Fibroblast of mammary gland (primary cell): ENCODE data around the gene BEND3.
"Not testable (repeated sequence)": the region's sequence is repeated elsewhere in the genome, so short reads cannot be mapped to it uniquely, and the experiment has no call there.

Experiments
- DNase-seq: peaks from one replicate; pipeline ENCODE4 v3.0.0-alpha.2; 2010; ENCODE audit warnings: low read depth
- H3K4me3 ChIP-seq: 2 replicates; pipeline ENCODE4 v1.5.1; 2011; ENCODE audit warnings: low read depth, mild to moderate bottlenecking, low read length, moderate library complexity; ENCODE audit not compliant: control insufficient read depth
- CTCF ChIP-seq: conservative IDR thresholded peaks from 2 replicates; pipeline ENCODE4 v1.5.1; 2011; ENCODE audit warnings: low read depth, low read length, inconsistent platforms; ENCODE audit not compliant: control insufficient read depth, insufficient read depth

Gene BEND3

GRCh38 chr6:107103082-107103481 lies 12.2 kb downstream of the BEND3 start:
- no peak overlapping the region for H3K4me3 ChIP-seq
- no peak for DNase-seq
- no peak for TF ChIP-seq CTCF

GRCh38 chr6:107102414-107102805 lies 12.9 kb downstream of the BEND3 start:
- no peak for TF ChIP-seq CTCF
- DNase-seq: no peak
- H3K4me3 ChIP-seq: no peak overlapping the region

DNA sequence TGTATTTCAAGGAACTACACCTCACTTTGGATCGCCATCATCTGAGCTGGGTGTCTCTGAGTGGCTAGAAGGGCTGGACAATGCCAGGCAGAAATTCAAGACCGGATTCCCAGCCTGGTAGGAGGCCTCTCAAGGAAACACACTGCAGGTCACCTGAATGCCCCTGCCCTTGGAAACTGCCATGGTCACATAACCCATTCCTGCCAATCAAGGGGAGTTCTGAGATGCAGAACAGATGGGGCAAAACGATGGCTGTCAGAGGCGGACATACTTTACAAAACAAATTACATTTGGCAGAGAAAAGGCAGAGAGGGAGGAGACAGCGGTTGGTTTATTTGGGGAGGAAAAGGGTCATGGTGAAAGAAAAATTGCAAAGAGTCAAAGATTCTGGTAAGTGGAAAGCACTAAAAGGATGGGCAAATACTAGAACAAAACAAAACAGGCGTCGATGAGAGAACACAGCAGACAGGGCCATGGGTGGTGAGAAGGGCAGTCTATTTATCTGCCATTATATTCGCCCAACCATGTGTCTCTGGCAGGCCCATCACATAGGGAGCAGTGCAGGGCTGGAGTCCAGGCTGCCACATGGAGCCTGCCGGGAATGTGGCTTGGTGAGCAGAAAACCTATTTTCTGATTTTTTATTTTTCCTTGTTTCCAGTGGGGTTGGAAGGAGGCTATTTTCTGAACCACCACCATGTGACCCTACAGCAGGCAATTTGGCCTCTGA lies 13.5 kb downstream of the BEND3 start:
- TF ChIP-seq CTCF: no peak
- no peak for DNase-seq
- no peak overlapping the region for H3K4me3 ChIP-seq

- DNase-seq: no peak
- no peak overlapping the region for H3K4me3 ChIP-seq
- no peak for TF ChIP-seq CTCF
Measured at GRCh38 chr6:107101211-107101610, 14.1 kb downstream of the BEND3 start.

DNA sequence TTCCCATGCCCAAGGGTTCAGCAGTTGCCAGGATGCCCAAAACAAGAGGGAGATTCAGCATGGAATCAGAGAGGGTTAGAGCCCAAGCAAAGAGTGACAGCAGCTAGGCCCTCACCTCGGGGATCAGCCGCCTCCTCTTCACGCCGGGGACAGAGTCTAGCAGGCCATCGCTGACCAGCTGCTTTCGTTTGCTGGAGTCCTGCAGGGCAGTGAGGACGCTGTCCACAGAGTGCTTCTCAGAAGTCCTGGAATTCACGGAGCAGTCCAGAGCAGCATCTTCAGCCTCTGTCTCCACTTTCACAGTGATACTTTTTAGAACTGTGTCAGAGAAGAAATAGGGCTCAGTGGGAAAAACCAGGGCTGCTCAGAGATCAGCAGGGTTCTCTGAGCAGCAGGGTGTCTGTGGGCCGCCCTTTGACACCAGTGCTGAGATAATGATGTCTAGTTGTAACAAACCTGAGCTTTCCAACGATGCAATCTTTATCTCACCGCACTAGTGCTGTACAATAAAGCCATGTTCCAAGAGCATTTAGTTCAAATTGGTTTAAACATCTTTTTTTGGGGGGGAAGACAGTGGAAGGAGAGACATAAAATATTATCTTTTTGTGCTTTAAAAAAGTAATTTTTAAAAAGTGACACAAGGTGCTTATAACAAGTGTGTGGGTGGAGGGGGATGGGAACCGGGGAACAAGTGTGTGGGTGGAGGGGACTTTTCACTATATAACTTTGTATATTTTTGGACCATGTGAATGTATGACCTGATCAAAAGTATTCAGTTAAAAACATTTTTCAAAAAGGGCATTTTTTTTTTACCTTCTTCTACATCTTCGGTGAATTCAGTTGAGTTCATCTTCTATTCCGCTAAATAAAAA lies 16.6 kb downstream of the BEND3 start:
- DNase-seq: no peak
- no peak for TF ChIP-seq CTCF
- no peak overlapping the region for H3K4me3 ChIP-seq

DNA sequence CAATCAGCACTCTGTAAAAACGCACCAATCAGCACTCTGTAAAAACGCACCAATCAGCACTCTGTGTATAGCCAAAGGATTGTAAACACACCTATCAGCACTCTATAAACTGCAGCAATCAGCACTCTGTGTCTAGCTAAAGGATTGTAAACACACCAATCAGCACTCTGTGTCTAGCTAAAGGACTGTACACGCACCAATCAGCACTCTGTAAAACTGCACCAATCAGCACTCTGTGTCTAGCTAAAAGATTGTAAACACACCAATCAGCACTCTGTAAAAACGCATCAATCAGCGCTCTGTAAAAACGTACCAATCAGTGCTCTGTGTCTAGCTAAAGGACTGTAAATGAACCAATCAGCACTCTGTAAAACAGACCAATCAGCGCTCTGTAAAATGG lies 30.9 kb downstream of the BEND3 start:
- H3K4me3 ChIP-seq, DNase-seq: not testable (repeated sequence)

DNA sequence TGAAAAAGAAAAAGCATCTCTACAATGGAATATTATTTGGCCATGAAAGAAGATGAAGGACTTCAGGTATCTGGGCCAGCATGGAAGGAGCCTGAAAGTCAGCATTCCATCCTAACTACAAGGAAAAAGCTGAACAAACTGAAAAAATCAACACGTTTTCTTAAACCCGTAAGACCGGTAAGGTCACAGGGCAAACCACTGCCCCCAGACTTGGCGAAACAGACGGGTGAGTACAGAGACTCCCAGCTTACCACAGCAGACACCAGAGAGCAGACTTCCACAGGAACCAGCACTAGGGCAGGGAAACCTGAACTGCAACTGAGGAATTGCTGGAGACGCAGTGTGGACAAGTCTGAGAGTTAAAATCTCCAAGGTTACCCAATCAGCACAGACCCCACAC lies 31.4 kb downstream of the BEND3 start:
- H3K4me3 ChIP-seq: no peak overlapping the region
- no peak for TF ChIP-seq CTCF
- no peak for DNase-seq
